Large intestine (tissue), 3 donors: Measurements from ENCODE around the gene RBM26. TPM values are rescaled to one million over a fixed set of nuclear protein-coding genes. Genes with fewer than 3 reads are reported as not detected.
"Not testable (repeated sequence)": the region's sequence is repeated elsewhere in the genome, so short reads cannot be mapped to it uniquely, and the experiment has no call there.

Experiments
- DNase-seq, 2 donors: peaks; one replicate each; pipeline versions ENCODE4 v3.0.0 to v3.0.0-alpha.2; 2013
- H3K27ac ChIP-seq: one replicate; pipeline ENCODE4 v1.5.1; 2013; ENCODE audit warnings: low read length
- H3K27me3 ChIP-seq: 2 replicates; pipeline ENCODE4 v1.6.1; 2013; ENCODE audit warnings: low read length; ENCODE audit not compliant: control insufficient read depth, insufficient read depth
- H3K36me3 ChIP-seq: 2 replicates; pipeline ENCODE4 v1.6.1; 2013; ENCODE audit warnings: low read length; ENCODE audit not compliant: control insufficient read depth, insufficient read depth
- H3K4me1 ChIP-seq: one replicate; pipeline ENCODE4 v1.6.1; 2013; ENCODE audit warnings: low read length; ENCODE audit not compliant: control insufficient read depth, insufficient read depth
- H3K4me3 ChIP-seq: one replicate; pipeline ENCODE4 v1.5.1; 2013; ENCODE audit warnings: low read length
- H3K9me3 ChIP-seq: one replicate; pipeline ENCODE4 v1.6.1; 2013; ENCODE audit warnings: mild to moderate bottlenecking, low read depth, low read length, moderate library complexity; ENCODE audit not compliant: control insufficient read depth
- WGBS: methylation state at CpG from one replicate; pipeline ENCODE4 v1.1.5; 2013; ENCODE audit warnings: low lambda C conversion rate; ENCODE audit not compliant: insufficient coverage; 5-methylcytosine and 5-hydroxymethylcytosine counted together
- polyA plus RNA-seq: library from polyadenylated mRNA; unstranded; fragments of 120-200 nt; gene quantifications from one replicate; pipeline ENCODE4 v1.2.1, GENCODE V29; 2013

Gene RBM26
- polyA plus RNA-seq, 1 donor = 57.9 TPM

GRCh38 chr13:79369226-79369625 lies 36.8 kb downstream of the RBM26 start:
- H3K9me3 ChIP-seq = no peaks in the 10 kb centered on the region
- no peaks in the 10 kb centered on the region for H3K27me3 ChIP-seq
- no peak overlapping the region for H3K4me3 ChIP-seq
- H3K4me1 ChIP-seq = no peaks in the 10 kb centered on the region
- no peak overlapping the region for H3K27ac ChIP-seq
- DNase-seq = no peak
- peaks cover 50% of the 10 kb centered on the region for H3K36me3 ChIP-seq
- 100% methylated on average over 1 of the region's 1 CpG for WGBS

GRCh38 chr13:79365981-79366380 lies 40.1 kb downstream of the RBM26 start:
- 100% methylated on average over 2 of the region's 2 CpGs for WGBS
- DNase-seq = no peak
- peaks cover 61% of the 10 kb centered on the region for H3K36me3 ChIP-seq

GRCh38 chr13:79361299-79361698 lies 44.8 kb downstream of the RBM26 start:
- Histone ChIP-seq H3K9me3 (no peaks in the 10 kb centered on the region), H3K36me3 (peaks cover 48% of the 10 kb centered on the region), H3K4me3 (no peak overlapping the region), H3K27me3 (no peaks in the 10 kb centered on the region), H3K27ac (no peak overlapping the region), H3K4me1 (no peaks in the 10 kb centered on the region)
- DNase-seq = no peak
- 100% methylated on average over 2 of the region's 3 CpGs for WGBS

More at GRCh38 chr13:79365981-79366380, 40.1 kb downstream of the RBM26 start:
- Histone ChIP-seq H3K9me3 (no peaks in the 10 kb centered on the region), H3K4me1 (no peaks in the 10 kb centered on the region), H3K27me3 (no peaks in the 10 kb centered on the region), H3K27ac (no peak overlapping the region), H3K4me3 (no peak overlapping the region)

GRCh38 chr13:79360095-79360494 lies 46.0 kb downstream of the RBM26 start:
- Histone ChIP-seq H3K36me3 (peaks cover 46% of the 10 kb centered on the region), H3K4me3 (no peak overlapping the region), H3K27me3 (no peaks in the 10 kb centered on the region), H3K9me3 (no peaks in the 10 kb centered on the region), H3K4me1 (no peaks in the 10 kb centered on the region), H3K27ac (no peak overlapping the region)
- 100% methylated on average over 1 of the region's 1 CpG for WGBS
- no peak for DNase-seq

GRCh38 chr13:79359064-79359463 lies 47.0 kb downstream of the RBM26 start:
- no peak for DNase-seq
- Histone ChIP-seq H3K27me3 (no peaks in the 10 kb centered on the region), H3K27ac (no peak overlapping the region), H3K36me3 (peaks cover 53% of the 10 kb centered on the region), H3K4me3 (no peak overlapping the region), H3K4me1 (no peaks in the 10 kb centered on the region), H3K9me3 (no peaks in the 10 kb centered on the region)

GRCh38 chr13:79354285-79354684 lies 51.8 kb downstream of the RBM26 start:
- H3K27me3 ChIP-seq = no peaks in the 10 kb centered on the region
- WGBS = no CpG with 5 or more reads among the region's 3 CpGs
- no peak overlapping the region for H3K27ac ChIP-seq
- H3K36me3 ChIP-seq = peaks cover 48% of the 10 kb centered on the region
- no peaks in the 10 kb centered on the region for H3K4me1 ChIP-seq
- H3K9me3 ChIP-seq = no peaks in the 10 kb centered on the region
- DNase-seq = no peak
- no peak overlapping the region for H3K4me3 ChIP-seq

- no peaks in the 10 kb centered on the region for H3K4me1 ChIP-seq
- no peaks in the 10 kb centered on the region for H3K27me3 ChIP-seq
- no peak overlapping the region for H3K27ac ChIP-seq
- no peak overlapping the region for H3K4me3 ChIP-seq
- no peaks in the 10 kb centered on the region for H3K9me3 ChIP-seq
- 90% methylated on average over 1 of the region's 2 CpGs for WGBS
- DNase-seq = no peak
- peaks cover 42% of the 10 kb centered on the region for H3K36me3 ChIP-seq
Measured at GRCh38 chr13:79353693-79354092, 52.4 kb downstream of the RBM26 start.

- no peak for DNase-seq
- Histone ChIP-seq H3K9me3 (no peaks in the 10 kb centered on the region), H3K27ac (no peak overlapping the region), H3K27me3 (no peaks in the 10 kb centered on the region), H3K4me3 (no peak overlapping the region), H3K36me3 (peaks cover 37% of the 10 kb centered on the region), H3K4me1 (no peaks in the 10 kb centered on the region)
Measured at GRCh38 chr13:79352107-79352506, 53.9 kb downstream of the RBM26 start.

GRCh38 chr13:79349608-79350007 lies 56.4 kb downstream of the RBM26 start:
- H3K27ac ChIP-seq, H3K4me1 ChIP-seq, H3K4me3 ChIP-seq, DNase-seq, H3K9me3 ChIP-seq, H3K27me3 ChIP-seq: not testable (repeated sequence)
- 100% methylated on average over 2 of the region's 10 CpGs for WGBS
- H3K36me3 ChIP-seq = peaks cover 36% of the 10 kb centered on the region

- Histone ChIP-seq H3K27ac (no peak overlapping the region), H3K9me3 (no peaks in the 10 kb centered on the region), H3K27me3 (no peaks in the 10 kb centered on the region), H3K36me3 (peaks cover 34% of the 10 kb centered on the region), H3K4me1 (no peaks in the 10 kb centered on the region), H3K4me3 (no peak overlapping the region)
- no peak for DNase-seq
- WGBS = 100% methylated on average over 2 of the region's 3 CpGs
Measured at GRCh38 chr13:79349011-79349410, 57.0 kb downstream of the RBM26 start.

- Histone ChIP-seq H3K36me3 (peaks cover 29% of the 10 kb centered on the region), H3K27ac (no peak overlapping the region), H3K9me3 (no peaks in the 10 kb centered on the region), H3K4me1 (no peaks in the 10 kb centered on the region), H3K4me3 (no peak overlapping the region), H3K27me3 (no peaks in the 10 kb centered on the region)
- no peak for DNase-seq
- WGBS = no CpG with 5 or more reads among the region's 6 CpGs
Measured at GRCh38 chr13:79346300-79346914, 59.6 kb downstream of the RBM26 start.
